Fibroblast of villous mesenchyme (primary cell): ENCODE data around the gene RGSL1. TPM values are rescaled to one million over a fixed set of nuclear protein-coding genes. Genes with fewer than 3 reads are reported as not detected.
"Not testable (repeated sequence)": the region's sequence is repeated elsewhere in the genome, so short reads cannot be mapped to it uniquely, and the experiment has no call there.

Source experiments
- DNase-seq: peaks from one replicate; pipeline ENCODE4 v3.0.0-alpha.2; 2010; ENCODE audit warnings: low read depth
- H3K4me3 ChIP-seq: 2 replicates; pipeline ENCODE4 v1.5.1; 2011; ENCODE audit warnings: low read depth, mild to moderate bottlenecking, low read length
- CTCF ChIP-seq: IDR thresholded peaks from 2 replicates; pipeline ENCODE4 v1.5.1; 2012; ENCODE audit warnings: low read depth, mild to moderate bottlenecking, low read length; ENCODE audit not compliant: insufficient read depth
- total RNA-seq: library from RNA; depleted of rRNA; stranded (reverse); fragments of >200 nt; gene quantifications from 2 replicates; pipeline ENCODE4 v1.2.3, GENCODE V29; 2012

Gene RGSL1
- total RNA-seq, 1 donor: not detected

GRCh38 chr1:182525342-182525741, 75.4 kb downstream of the RGSL1 start:
- no peak for DNase-seq
- TF ChIP-seq CTCF: no peak

GRCh38 chr1:182527680-182528079, 77.7 kb downstream of the RGSL1 start:
- no peak for DNase-seq
- no peak overlapping the region for H3K4me3 ChIP-seq
- no peak for TF ChIP-seq CTCF

More at GRCh38 chr1:182525342-182525741, 75.4 kb downstream of the RGSL1 start:
- no peak overlapping the region for H3K4me3 ChIP-seq

GRCh38 chr1:182528206-182528605, 78.3 kb downstream of the RGSL1 start:
- DNase-seq, H3K4me3 ChIP-seq: not testable (repeated sequence)

- no peak for DNase-seq
- TF ChIP-seq CTCF: no peak
- no peak overlapping the region for H3K4me3 ChIP-seq
Measured at GRCh38 chr1:182533896-182534295, 84.0 kb downstream of the RGSL1 start.

GRCh38 chr1:182549346-182549745, 99.4 kb downstream of the RGSL1 start:
- H3K4me3 ChIP-seq: no peak overlapping the region
- DNase-seq: no peak
- no peak for TF ChIP-seq CTCF

GRCh38 chr1:182549811-182550210, 99.9 kb downstream of the RGSL1 start:
- H3K4me3 ChIP-seq: no peak overlapping the region
- DNase-seq: no peak
- no peak for TF ChIP-seq CTCF

GRCh38 chr1:182552527-182552926, 102.6 kb downstream of the RGSL1 start:
- no peak for TF ChIP-seq CTCF
- no peak overlapping the region for H3K4me3 ChIP-seq
- DNase-seq: no peak

- no peak overlapping the region for H3K4me3 ChIP-seq
Measured at GRCh38 chr1:182555493-182555892, 105.5 kb downstream of the RGSL1 start.

More at GRCh38 chr1:182555493-182555892, 105.5 kb downstream of the RGSL1 start:
- TF ChIP-seq CTCF: no peak
- no peak for DNase-seq
